GM13976 (cell line): ENCODE measurements around the gene OCLN.
"Not testable (repeated sequence)": the region's sequence is repeated elsewhere in the genome, so short reads cannot be mapped to it uniquely, and the experiment has no call there.

ENCODE experiments used
- DNase-seq: peaks from one replicate; pipeline ENCODE4 v3.0.0; 2012; ENCODE audit warnings: low spot score
- in situ Hi-C: fragments of 300-500 bp; cut with MboI; formaldehyde crosslinking; loops from one replicate; pipeline ENCODE4 v1.12.0; 2022; ENCODE audit warnings: low sequenced_read_pairs, mixed read lengths, inconsistent platforms; ENCODE audit not compliant: unreplicated experiment

Gene OCLN

GRCh38 chr5:69583356-69583755 lies 90.8 kb downstream of the OCLN start:
- in situ Hi-C loops, DNase-seq: not testable (repeated sequence)

- in situ Hi-C loops, DNase-seq: not testable (repeated sequence)
Observed at GRCh38 chr5:69596114-69596840, 103.7 kb downstream of the OCLN start.

DNA sequence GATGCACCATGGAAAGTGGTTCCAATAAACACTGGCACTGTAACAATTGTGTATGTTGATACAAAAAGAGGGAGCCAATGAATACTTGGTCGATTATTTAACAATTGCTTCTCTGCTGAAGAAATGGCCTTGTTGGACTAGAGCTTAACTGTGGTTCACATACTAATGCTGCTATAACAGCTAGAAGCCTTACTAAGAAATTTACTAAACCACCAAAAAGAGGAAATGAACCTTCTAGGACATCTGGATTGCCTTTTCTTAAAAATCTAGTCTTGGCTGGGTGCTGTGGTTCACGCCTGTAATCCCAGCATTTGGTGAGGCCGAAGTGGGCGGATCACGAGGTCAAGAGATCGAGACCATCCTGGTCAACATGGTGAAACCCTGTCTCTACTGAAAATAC lies 109.4 kb downstream of the OCLN start:
- in situ Hi-C loops, DNase-seq: not testable (repeated sequence)

- in situ Hi-C loops, result not testable (repeated sequence)
Observed at GRCh38 chr5:69606839-69607238, 114.2 kb downstream of the OCLN start.

More at GRCh38 chr5:69606839-69607238, 114.2 kb downstream of the OCLN start:
- DNase-seq, result not testable (repeated sequence)
